GM18861 (cell line): ENCODE data around the gene CBX4.

Experiments used
- ATAC-seq: cut with Tn5 transposase; IDR thresholded peaks from one replicate; pipeline ENCODE4 v1.9.1; 2021; ENCODE audit not compliant: unreplicated experiment

Gene CBX4

GRCh38 chr17:79839356-79840268 is at the start of gene CBX4:
TSS of gene CBX4 (minus strand) at chr17:79839440. CDS start at chr17:79839251, 189 bp downstream.
- ATAC-seq, result peak; percentile 45

GRCh38 chr17:79888009-79888540 is 48.8 kb upstream of the CBX4 start:
- no peak for ATAC-seq

- ATAC-seq, result no peak
These were observed 48.3 kb upstream of the CBX4 start for GRCh38 chr17:79887451-79887991.

- no peak for ATAC-seq
These were observed 44.0 kb upstream of the CBX4 start for GRCh38 chr17:79883202-79883601.

GRCh38 chr17:79878329-79878947 is 39.2 kb upstream of the CBX4 start:
- ATAC-seq, result no peak

- no peak for ATAC-seq
These were observed 37.8 kb upstream of the CBX4 start for GRCh38 chr17:79877041-79877440.

GRCh38 chr17:79875511-79875910 is 36.3 kb upstream of the CBX4 start:
- ATAC-seq, result no peak

GRCh38 chr17:79874329-79874981 is 35.2 kb upstream of the CBX4 start:
- ATAC-seq, result no peak

- ATAC-seq, result no peak
These were observed 34.3 kb upstream of the CBX4 start for GRCh38 chr17:79873583-79873982.

- ATAC-seq, result no peak
These were observed 33.5 kb upstream of the CBX4 start for GRCh38 chr17:79872762-79873161.

- ATAC-seq, result no peak
These were observed 31.9 kb upstream of the CBX4 start for GRCh38 chr17:79871131-79871530.

- no peak for ATAC-seq
These were observed 31.3 kb upstream of the CBX4 start for GRCh38 chr17:79870540-79870939.

GRCh38 chr17:79866791-79867518 is 27.7 kb upstream of the CBX4 start:
- no peak for ATAC-seq

GRCh38 chr17:79865351-79866210 is 26.3 kb upstream of the CBX4 start:
- no peak for ATAC-seq

GRCh38 chr17:79864617-79865250 is 25.5 kb upstream of the CBX4 start:
- no peak for ATAC-seq

GRCh38 chr17:79864147-79864546 is 24.9 kb upstream of the CBX4 start:
- ATAC-seq, result no peak

GRCh38 chr17:79862771-79863440 is 23.7 kb upstream of the CBX4 start:
- ATAC-seq, result no peak

GRCh38 chr17:79862238-79862637 is 23.0 kb upstream of the CBX4 start:
- no peak for ATAC-seq
